Subcutaneous adipose tissue (tissue), 4 donors: ENCODE measurements around the gene EME1. TPM values are rescaled to one million over a fixed set of nuclear protein-coding genes. Genes with fewer than 3 reads are reported as not detected.

Source experiments
- total RNA-seq, 4 donors: library from RNA; depleted of rRNA; stranded (reverse); fragments of >200 nt; gene quantifications; one replicate each; pipeline ENCODE4 v1.1.0, GENCODE V29; 2016
- TF ChIP-seq, protein P1 (sequence below): fragments of 450-650 bp; IDR thresholded peaks from one replicate; pipeline ENCODE4 v1.5.1; 2016; ENCODE audit warnings: low read depth, mild to moderate bottlenecking, control low read depth, antibody characterized with exemption, moderate library complexity

The EME1 gene
- total RNA-seq, 4 donors from 2014 or later: 0.88 to 1.3 (median 1.2) TPM; not detected in 1

DNA sequence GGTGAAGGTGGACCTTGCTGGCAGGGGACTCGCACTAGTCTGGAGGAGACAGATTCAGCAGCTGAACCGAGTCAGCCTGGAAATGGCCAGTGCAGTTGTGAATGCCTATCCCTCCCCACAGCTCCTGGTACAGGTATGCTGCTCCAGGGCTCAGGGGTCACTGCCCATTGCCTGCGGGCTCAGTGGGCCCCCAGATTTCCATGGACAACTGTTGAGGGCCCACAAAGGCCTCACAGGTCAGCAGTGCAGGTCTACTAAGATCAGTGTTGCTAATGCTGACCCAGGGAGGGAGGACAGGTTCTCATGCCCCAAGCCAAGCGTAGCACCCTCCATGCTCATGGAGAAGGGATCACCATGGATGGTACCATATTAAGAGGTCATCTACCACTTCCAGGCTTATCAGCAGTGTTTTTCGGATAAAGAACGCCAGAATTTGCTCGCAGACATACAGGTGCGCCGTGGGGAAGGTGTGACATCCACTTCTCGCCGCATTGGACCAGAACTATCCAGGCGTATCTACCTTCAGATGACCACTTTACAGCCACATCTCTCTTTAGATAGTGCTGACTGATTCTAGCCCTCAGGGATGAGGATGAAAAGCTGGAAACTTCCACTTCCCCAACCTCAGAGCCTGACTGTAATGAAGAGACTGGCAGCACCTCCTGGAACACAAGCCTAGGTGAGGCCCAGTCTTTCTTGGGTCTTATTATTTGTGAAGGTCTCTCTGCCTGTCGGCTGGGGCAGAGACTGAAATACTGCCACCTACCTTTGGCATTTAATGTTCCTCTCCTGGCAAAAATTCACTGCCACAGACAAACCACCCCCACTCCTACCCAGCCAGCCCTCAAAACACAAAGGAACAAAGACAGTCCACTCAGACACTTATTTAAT, 7.6 kb downstream of the EME1 start:
- TF ChIP-seq, protein P1, sequence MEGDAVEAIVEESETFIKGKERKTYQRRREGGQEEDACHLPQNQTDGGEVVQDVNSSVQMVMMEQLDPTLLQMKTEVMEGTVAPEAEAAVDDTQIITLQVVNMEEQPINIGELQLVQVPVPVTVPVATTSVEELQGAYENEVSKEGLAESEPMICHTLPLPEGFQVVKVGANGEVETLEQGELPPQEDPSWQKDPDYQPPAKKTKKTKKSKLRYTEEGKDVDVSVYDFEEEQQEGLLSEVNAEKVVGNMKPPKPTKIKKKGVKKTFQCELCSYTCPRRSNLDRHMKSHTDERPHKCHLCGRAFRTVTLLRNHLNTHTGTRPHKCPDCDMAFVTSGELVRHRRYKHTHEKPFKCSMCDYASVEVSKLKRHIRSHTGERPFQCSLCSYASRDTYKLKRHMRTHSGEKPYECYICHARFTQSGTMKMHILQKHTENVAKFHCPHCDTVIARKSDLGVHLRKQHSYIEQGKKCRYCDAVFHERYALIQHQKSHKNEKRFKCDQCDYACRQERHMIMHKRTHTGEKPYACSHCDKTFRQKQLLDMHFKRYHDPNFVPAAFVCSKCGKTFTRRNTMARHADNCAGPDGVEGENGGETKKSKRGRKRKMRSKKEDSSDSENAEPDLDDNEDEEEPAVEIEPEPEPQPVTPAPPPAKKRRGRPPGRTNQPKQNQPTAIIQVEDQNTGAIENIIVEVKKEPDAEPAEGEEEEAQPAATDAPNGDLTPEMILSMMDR: no peak

DNA sequence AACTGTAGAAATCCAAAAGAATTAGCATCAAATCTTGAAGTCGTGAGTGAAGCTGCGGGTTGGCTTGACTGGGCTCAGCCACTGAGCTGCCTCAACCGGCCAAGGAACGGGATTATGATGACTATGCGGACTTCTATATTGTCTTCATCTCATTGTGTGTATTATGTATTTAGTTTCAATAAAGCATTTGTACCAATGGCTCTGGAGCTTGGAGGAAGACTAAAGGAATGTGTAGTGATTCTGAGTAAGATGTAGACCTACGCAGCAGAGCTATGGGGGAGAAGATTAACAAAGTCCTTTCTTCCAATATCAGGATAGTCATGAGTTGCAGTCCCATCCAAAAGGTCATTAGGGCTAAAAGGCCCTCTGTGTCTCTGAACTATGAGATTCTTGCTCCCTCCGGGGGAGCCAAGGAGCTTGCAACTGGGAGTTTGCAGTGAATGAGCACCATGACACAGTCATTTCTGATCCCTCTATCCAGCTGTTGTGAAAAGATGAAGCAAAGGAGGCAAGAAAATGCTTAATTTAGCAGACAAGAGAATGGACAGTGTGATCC, 8.3 kb downstream of the EME1 start:
- TF ChIP-seq, protein P1: no peak

DNA sequence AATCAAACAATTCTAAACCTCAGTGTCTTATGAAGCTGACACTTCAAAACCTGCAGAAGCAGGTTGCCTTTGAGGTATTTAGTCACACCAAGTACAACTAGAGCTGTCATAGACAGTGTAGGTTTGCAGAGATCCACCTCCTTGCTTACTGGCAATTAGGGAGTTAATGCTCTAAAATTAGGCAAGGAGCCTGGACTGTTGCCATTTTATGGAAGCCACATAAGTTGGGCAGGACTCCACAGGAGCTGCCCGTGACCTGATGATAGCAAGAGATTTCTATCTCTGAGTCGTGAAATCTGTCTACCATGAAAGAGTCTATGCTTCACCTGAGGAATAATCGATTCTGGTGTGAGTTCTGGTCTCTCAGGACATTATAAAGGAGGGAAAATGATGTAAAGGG, 8.9 kb downstream of the EME1 start:
- TF ChIP-seq, protein P1: no peak

DNA sequence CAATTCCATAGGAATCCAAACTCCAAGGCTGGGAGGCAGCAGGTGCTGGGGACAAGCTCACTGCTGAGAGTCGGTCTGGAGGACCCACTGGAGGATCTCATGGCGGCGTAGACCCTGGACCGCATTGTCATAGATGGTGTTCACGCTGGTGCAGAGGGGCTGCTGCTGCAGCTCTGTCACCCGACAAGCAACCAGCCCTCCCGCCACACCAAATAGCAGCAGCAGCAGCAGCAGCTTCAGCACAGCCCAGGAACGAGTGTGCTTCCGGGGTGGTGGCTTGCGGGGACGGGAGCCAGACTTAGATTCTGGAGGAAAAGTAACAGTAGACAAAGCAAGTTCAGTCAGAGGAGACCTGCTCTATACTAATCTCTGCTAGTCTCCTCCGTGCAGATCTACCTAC, 9.9 kb downstream of the EME1 start:
- TF ChIP-seq, protein P1: no peak

DNA sequence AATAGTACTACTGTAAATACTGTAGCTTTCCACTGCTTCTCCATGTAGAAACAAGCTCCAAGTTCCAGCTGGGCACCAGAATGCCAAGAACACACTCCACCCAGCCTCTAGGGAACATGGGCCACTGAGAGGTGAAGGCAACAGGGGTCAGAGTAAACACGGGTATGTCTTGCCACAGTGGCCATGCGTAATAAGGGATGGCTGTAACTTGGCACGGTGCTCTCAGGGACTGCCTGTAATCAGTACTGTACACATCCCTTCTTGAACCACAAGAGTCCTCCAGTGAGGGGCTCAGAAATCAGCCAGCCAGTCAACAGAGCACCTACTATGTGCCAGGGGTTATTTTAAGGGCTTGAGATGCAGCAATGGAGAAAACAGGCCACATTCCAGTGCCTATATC, 13.5 kb downstream of the EME1 start:
- TF ChIP-seq, protein P1: no peak

DNA sequence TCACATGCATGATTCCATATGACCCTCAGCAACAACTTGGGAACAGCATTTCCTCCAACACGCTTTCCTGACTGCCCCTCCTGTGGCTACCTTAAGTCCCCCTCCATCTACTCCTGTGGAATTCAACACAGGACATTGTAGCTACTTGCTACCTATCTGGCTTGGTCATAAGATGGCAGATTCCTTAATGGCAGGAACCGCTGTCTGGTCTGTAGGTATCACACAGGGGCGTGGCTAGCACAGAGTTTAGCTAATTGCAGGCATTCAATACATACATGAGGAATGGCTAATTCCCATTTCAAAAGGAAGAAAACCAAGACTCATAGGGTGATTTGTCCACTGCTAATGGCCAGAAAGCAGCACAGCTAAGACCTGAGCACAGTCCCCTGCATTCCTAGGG, 15.7 kb downstream of the EME1 start:
- TF ChIP-seq, protein P1: no peak

DNA sequence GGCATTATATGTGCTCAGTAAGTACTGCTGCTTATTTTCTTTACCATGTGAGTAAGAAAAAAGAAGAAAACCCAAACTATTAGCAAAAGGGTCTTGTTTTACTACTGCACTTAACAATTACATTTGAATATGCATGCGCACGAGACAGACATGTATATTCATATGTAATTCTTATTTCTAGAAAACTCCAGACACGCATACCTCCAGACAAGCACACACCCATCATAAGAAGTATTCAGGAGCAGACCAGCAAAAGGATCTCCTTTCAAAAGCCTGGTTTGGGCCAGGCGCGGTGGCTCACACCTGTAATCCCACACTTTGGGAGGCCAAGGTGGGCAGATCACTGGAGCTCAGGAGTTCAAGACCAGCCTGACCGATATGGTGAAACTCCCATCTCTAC, 16.5 kb downstream of the EME1 start:
- TF ChIP-seq, protein P1: no peak
